GM12891 (cell line): Measurements from ENCODE around the gene CAPN11.

Source experiments
- DNase-seq: peaks from one replicate; pipeline ENCODE4 v3.0.0; 2011; ENCODE audit warnings: low spot score; ENCODE audit not compliant: insufficient read length
- FAIRE-seq: peaks from 2 replicates; lab custom pipeline; 2011; peaks lifted over from hg19 to GRCh38; lab: Jason Lieb, UNC
- PAX5 ChIP-seq: IDR thresholded peaks from 2 replicates; pipeline ENCODE4 v1.6.1; 2011; ENCODE audit warnings: low read length, moderate library complexity, mild to moderate bottlenecking; ENCODE audit not compliant: insufficient read depth, severe bottlenecking
- POLR2A ChIP-seq: IDR thresholded peaks from 2 replicates; pipeline ENCODE4 v1.6.1; 2011; ENCODE audit warnings: low read depth, low read length, control low read depth
- POLR2AphosphoS5 ChIP-seq: IDR thresholded peaks from 2 replicates; pipeline ENCODE4 v1.6.1; 2011; ENCODE audit warnings: low read depth, low read length, control low read depth
- POU2F2 ChIP-seq: IDR thresholded peaks from 2 replicates; pipeline ENCODE4 v1.6.1; 2011; ENCODE audit warnings: low read depth, mild to moderate bottlenecking, control low read depth, low read length, moderate library complexity
- SPI1 ChIP-seq: IDR thresholded peaks from 2 replicates; pipeline ENCODE4 v1.6.1; 2011; ENCODE audit warnings: low read depth, low read length, control low read depth
- TAF1 ChIP-seq: IDR thresholded peaks from 2 replicates; pipeline ENCODE4 v1.6.1; 2011; ENCODE audit warnings: low read depth, low read length, control low read depth

The CAPN11 gene

GRCh38 chr6:44154067-44154466 lies 4.6 kb upstream of the CAPN11 start:
- DNase-seq (no peak), FAIRE-seq (no peak)

GRCh38 chr6:44156494-44157151 lies 2.0 kb upstream of the CAPN11 start:
- FAIRE-seq: no peak
- DNase-seq: no peak
- no peak for TF ChIP-seq TAF1
- TF ChIP-seq SPI1: no peak
- TF ChIP-seq POLR2AphosphoS5: no peak
- no peak for TF ChIP-seq POLR2A
- TF ChIP-seq POU2F2: no peak
- TF ChIP-seq PAX5: no peak

More at GRCh38 chr6:44154067-44154466, 4.6 kb upstream of the CAPN11 start:
- no peak for TF ChIP-seq POLR2AphosphoS5
- TF ChIP-seq POLR2A: no peak
- no peak for TF ChIP-seq SPI1
- no peak for TF ChIP-seq TAF1
- no peak for TF ChIP-seq PAX5
- TF ChIP-seq POU2F2: no peak

GRCh38 chr6:44157152-44157521 lies 1.5 kb upstream of the CAPN11 start:
- DNase-seq (no peak), FAIRE-seq (no peak)
- TF ChIP-seq POLR2AphosphoS5 (no peak), SPI1 (peak; percentile 51; the same call in 1 of the 2 replicates)

DNA sequence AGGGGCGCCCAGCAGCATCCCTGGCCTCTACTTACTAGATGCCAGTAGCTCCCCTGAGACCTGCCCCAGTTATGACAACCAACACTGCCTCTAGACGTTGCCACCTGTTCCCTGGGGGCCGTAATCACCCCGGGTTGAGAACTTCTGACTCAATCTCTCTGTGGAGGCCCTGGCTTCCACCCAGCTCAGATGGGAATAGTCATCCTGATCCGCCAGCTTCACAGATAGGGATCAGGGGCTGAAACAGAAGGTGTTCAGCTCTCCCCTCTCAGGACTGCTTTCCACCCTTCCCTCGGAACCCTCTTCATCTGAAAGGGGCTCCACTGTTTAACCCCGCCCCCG lies 3.3 kb downstream of the CAPN11 start:
- FAIRE-seq (no peak), DNase-seq (no peak)
- TF ChIP-seq POLR2AphosphoS5 (no peak), POU2F2 (no peak), PAX5 (no peak), SPI1 (no peak), TAF1 (no peak)

DNA sequence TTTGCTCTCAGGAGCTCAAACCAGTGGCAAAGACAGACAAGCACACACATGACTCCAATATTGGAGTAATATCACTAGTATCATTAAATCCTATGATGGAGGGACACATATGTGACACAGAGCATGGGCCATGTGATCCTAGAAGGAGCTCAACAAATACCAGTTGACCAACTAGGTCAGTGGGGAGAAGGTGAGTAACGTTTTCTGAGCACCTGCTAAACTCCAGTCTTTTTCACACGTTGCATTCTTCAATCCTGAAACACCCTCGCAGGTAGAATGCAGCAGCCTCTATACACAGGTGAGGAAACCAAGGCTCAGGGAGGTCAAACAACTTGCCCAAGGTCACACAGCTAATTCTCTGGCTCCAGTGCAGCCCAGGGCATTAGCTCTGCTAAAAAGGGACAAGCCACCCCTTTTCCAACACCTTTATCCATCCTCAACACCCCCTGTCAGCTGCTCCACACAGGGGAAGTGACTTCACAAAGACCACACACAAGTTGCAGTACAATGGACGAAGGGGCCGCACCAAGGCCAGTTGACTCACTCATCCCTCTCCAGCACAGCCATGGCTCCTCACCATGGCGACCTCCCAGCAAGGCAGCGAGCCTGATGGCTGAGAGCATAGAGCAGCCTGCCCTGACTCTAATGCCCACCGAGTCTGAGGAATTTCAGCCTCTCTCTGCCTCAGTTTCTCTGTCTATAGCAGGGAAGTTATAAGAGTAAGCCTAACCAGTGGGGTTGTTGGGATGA lies 4.4 kb downstream of the CAPN11 start:
- TF ChIP-seq SPI1 (no peak), TAF1 (no peak), POLR2AphosphoS5 (no peak), POLR2A (no peak), POU2F2 (no peak), PAX5 (no peak)
- FAIRE-seq (no peak), DNase-seq (no peak)

- FAIRE-seq: no peak
- DNase-seq: no peak
- TF ChIP-seq SPI1 (no peak), PAX5 (no peak), POLR2AphosphoS5 (no peak), POU2F2 (no peak), TAF1 (no peak), POLR2A (no peak)
Observed at GRCh38 chr6:44166116-44166515, 7.5 kb downstream of the CAPN11 start.

- FAIRE-seq: no peak
- DNase-seq: no peak
- TF ChIP-seq PAX5: no peak
- TF ChIP-seq SPI1: no peak
- no peak for TF ChIP-seq POLR2AphosphoS5
- TF ChIP-seq TAF1: no peak
- no peak for TF ChIP-seq POU2F2
- TF ChIP-seq POLR2A: no peak
Observed at GRCh38 chr6:44166591-44167184, 8.1 kb downstream of the CAPN11 start.

DNA sequence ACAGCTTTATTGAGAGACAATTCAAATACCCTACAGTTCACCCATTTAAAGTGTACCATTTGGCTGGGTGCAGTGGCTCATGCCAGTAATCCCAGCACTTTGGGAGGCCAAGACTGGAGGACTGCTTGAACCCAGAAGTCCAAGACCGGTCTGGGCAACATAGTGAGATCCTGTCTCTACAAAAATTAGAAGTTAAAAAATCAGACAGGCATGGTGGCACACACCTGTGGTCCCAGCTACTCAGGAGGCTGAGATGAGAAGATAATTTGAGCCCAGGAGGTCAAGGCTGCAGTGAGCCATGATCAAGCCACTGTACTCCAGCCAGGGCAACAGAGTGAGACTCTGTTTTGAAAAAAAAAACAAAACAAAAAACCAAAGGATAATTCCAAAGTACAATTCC lies 8.9 kb downstream of the CAPN11 start:
- no peak for FAIRE-seq
- TF ChIP-seq PAX5 (no peak), POLR2AphosphoS5 (no peak), POLR2A (no peak), SPI1 (no peak), TAF1 (no peak), POU2F2 (no peak)
- DNase-seq: no peak

- no peak for FAIRE-seq
- no peak for TF ChIP-seq PAX5
- no peak for TF ChIP-seq SPI1
- TF ChIP-seq TAF1: no peak
- TF ChIP-seq POLR2AphosphoS5: no peak
- TF ChIP-seq POU2F2: no peak
- TF ChIP-seq POLR2A: no peak
- DNase-seq: no peak
Observed at GRCh38 chr6:44169154-44169553, 10.5 kb downstream of the CAPN11 start.
